Activated CD8-positive, alpha-beta T cell treated with anti-CD3 and anti-CD28 coated beads for 36 hours (primary cell): Measurements from ENCODE around the gene AMZ2. TPM values are rescaled to one million over a fixed set of nuclear protein-coding genes. Genes with fewer than 3 reads are reported as not detected.
A peak's percentile ranks its signal among the peaks of the same experiment; 100 is the strongest.
"Not testable (repeated sequence)": the region's sequence is repeated elsewhere in the genome, so short reads cannot be mapped to it uniquely, and the experiment has no call there.

ENCODE experiments used
- ATAC-seq: fragments of 200-7000 bp; cut with Tn5 transposase; one replicate; pipeline ENCODE4 v1.10.0; 2021; ENCODE audit warnings: mild to moderate bottlenecking, moderate library complexity
- CTCF ChIA-PET: fragments of 350-600 bp; sonication (Branson Sonifier 250); formaldehyde crosslinking; loops from one replicate; lab custom pipeline; 2021; ENCODE audit warnings: antibody characterized with exemption; lab: Charles Lee
- POLR2A ChIA-PET: fragments of 350-600 bp; sonication (Branson Sonifier 250); formaldehyde crosslinking; loops from one replicate; lab custom pipeline; 2021; ENCODE audit warnings: antibody characterized with exemption; lab: Charles Lee
- DNase-seq: peaks from one replicate; pipeline ENCODE4 v3.0.0-alpha.2; 2020
- H3K27ac Mint-ChIP-seq: one replicate; pipeline ENCODE4 v1.8.0; 2021; ENCODE audit warnings: mild to moderate bottlenecking, mixed read lengths
- H3K27me3 Mint-ChIP-seq: one replicate; pipeline ENCODE4 v1.8.0; 2021; ENCODE audit warnings: mixed read lengths
- H3K36me3 Mint-ChIP-seq: one replicate; pipeline ENCODE4 v1.8.0; 2021; ENCODE audit warnings: low read depth, mixed read lengths
- H3K4me1 Mint-ChIP-seq: one replicate; pipeline ENCODE4 v1.8.0; 2021; ENCODE audit warnings: low read depth, mixed read lengths
- H3K4me3 Mint-ChIP-seq: one replicate; pipeline ENCODE4 v1.8.0; 2021; ENCODE audit warnings: mild to moderate bottlenecking, moderate library complexity, mixed read lengths
- H3K9me3 Mint-ChIP-seq: one replicate; pipeline ENCODE4 v1.8.0; 2021; ENCODE audit warnings: mixed read lengths
- intact Hi-C: fragments of 100-400 bp; cut with micrococcal nuclease; formaldehyde crosslinking; loops from one replicate; pipeline ENCODE4 v1.10.0; 2022
- total RNA-seq, 2 experiments: library from RNA; stranded (reverse); gene quantifications; one replicate each; pipeline ENCODE4 v1.2.3, GENCODE V29; 2021
- TF ChIP-seq, protein P1 (sequence below): fragments of 200-600 bp; IDR thresholded peaks from one replicate; pipeline ENCODE4 v1.8.0; 2022; ENCODE audit warnings: antibody characterized with exemption, mild to moderate bottlenecking

AMZ2 gene
- total RNA-seq, 2 experiments from 2014 or later: 132 to 141 TPM

DNA sequence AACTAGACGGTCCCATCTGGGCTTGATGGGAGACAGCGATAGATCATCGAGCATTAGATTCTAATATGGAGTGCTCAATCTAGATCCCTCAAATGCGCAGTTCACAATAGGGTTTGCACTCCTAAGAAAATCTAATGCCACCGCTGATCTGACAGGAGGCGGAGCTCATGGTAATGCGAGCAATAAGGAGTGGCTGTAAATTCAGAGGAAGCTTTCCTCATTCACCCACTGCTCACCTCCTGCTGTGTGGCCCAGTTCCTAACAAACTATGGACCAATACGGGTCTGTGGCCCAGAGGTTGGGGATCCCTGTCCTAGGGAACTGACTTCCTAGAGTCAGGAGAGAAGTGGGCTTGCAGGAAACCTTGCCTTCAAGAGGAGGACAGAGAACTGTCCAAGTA lies 25.2 kb upstream of the AMZ2 start:
- TF ChIP-seq, protein P1, sequence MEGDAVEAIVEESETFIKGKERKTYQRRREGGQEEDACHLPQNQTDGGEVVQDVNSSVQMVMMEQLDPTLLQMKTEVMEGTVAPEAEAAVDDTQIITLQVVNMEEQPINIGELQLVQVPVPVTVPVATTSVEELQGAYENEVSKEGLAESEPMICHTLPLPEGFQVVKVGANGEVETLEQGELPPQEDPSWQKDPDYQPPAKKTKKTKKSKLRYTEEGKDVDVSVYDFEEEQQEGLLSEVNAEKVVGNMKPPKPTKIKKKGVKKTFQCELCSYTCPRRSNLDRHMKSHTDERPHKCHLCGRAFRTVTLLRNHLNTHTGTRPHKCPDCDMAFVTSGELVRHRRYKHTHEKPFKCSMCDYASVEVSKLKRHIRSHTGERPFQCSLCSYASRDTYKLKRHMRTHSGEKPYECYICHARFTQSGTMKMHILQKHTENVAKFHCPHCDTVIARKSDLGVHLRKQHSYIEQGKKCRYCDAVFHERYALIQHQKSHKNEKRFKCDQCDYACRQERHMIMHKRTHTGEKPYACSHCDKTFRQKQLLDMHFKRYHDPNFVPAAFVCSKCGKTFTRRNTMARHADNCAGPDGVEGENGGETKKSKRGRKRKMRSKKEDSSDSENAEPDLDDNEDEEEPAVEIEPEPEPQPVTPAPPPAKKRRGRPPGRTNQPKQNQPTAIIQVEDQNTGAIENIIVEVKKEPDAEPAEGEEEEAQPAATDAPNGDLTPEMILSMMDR: no peak
- Mint-ChIP-seq H3K27ac (no peak overlapping the region), H3K27me3 (no peaks in the 10 kb centered on the region), H3K4me1 (peaks cover 8% of the 10 kb centered on the region), H3K36me3 (peaks cover 7% of the 10 kb centered on the region), H3K4me3 (no peak overlapping the region), H3K9me3 (no peaks in the 10 kb centered on the region)
- DNase-seq (no peak), ATAC-seq (no peak)
- intact Hi-C loops: no loop called here
- CTCF ChIA-PET: no interaction called here
- POLR2A ChIA-PET: interaction anchor here (0.8 kb wide), 1 partner anchor 12 kb away, joined by 4 read pairs; no protein-coding TSS in a partner anchor

DNA sequence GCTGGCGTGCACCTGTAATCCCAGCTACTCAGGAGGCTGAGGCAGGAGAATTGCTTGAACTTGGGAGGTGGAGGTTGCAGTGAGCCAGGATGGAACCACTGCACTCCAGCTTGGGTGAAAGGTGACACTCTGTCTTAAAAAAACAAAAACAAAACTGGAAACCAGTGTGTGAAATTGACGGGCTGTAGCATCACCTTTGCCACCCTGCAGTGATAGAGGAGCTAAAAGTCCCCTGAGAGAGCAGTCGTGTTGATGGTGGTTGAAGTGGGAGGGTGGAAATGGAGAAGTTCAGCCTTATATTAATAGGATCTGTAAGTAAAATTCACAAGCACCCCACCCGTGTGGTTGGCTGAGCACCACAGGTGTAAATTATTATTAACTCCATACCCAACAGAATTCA lies 22.8 kb upstream of the AMZ2 start:
- ATAC-seq: peak; percentile 15
- H3K9me3 Mint-ChIP-seq, H3K27me3 Mint-ChIP-seq, DNase-seq, H3K36me3 Mint-ChIP-seq, intact Hi-C loops, H3K4me3 Mint-ChIP-seq: not testable (repeated sequence)
- POLR2A ChIA-PET: interaction anchor here (1.3 to 1.9 kb wide), 2 partner anchors 10 to 22 kb away, joined by 3 to 6 read pairs; partner anchors contain the start of gene AMZ2
- CTCF ChIA-PET: interaction anchor here (0.8 to 1.3 kb wide), 2 partner anchors 20 to 52 kb away, joined by 3 to 5 read pairs; no protein-coding TSS in a partner anchor
- Mint-ChIP-seq H3K27ac (peak overlapping the region; percentile 38), H3K4me1 (peaks cover 25% of the 10 kb centered on the region)

GRCh38 chr17:68228039-68228680 lies 19.7 kb upstream of the AMZ2 start:
- Mint-ChIP-seq H3K4me1 (peaks cover 22% of the 10 kb centered on the region), H3K27ac (peak overlapping the region; percentile 88)
- H3K9me3 Mint-ChIP-seq, H3K4me3 Mint-ChIP-seq, H3K27me3 Mint-ChIP-seq, H3K36me3 Mint-ChIP-seq, intact Hi-C loops: not testable (repeated sequence)
- ATAC-seq (peak; percentile 78), DNase-seq (peak; percentile 42)
- CTCF ChIA-PET: interaction anchor here (1.0 kb wide), 1 partner anchor 56 kb away, joined by 3 read pairs; no protein-coding TSS in a partner anchor
- POLR2A ChIA-PET: interaction anchor here (0.7 to 1.0 kb wide), 3 partner anchors 10 to 24 kb away, joined by 3 read pairs; no protein-coding TSS in a partner anchor

GRCh38 chr17:68228817-68229570 lies 18.8 kb upstream of the AMZ2 start:
- TF ChIP-seq, protein P1: no peak
- no peak for DNase-seq
- Mint-ChIP-seq H3K27ac (peak overlapping the region; percentile 88), H3K36me3 (peaks cover 3% of the 10 kb centered on the region), H3K27me3 (no peaks in the 10 kb centered on the region), H3K9me3 (no peaks in the 10 kb centered on the region), H3K4me3 (no peak overlapping the region), H3K4me1 (peaks cover 22% of the 10 kb centered on the region)
- no peak for ATAC-seq
- intact Hi-C loops: no loop called here
- POLR2A ChIA-PET: interaction anchor here (0.7 to 1.0 kb wide), 4 partner anchors 9 to 25 kb away, joined by 3 read pairs; no protein-coding TSS in a partner anchor
- CTCF ChIA-PET: interaction anchor here (1.0 kb wide), 1 partner anchor 57 kb away, joined by 3 read pairs; no protein-coding TSS in a partner anchor

DNA sequence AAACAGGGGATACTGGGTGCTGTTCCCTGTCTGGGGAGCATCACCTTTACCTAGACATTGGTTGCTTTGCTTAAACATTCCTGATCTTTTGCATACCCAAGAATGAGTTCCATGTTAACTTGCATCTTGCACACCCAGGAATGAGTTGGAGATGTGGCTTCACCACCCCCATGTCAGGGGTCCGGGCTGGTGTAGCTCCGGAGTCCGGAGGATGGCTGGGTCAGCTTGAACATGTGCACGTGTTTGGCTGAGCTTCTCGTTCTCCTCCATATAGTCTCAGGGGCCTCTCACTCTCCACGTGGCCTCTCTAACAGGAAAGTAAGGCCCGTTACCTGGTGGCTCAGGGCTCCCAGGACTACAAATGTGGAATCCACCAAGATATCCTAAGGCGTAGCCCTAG lies 18.2 kb upstream of the AMZ2 start:
- CTCF ChIA-PET: no interaction called here
- Mint-ChIP-seq H3K9me3 (no peaks in the 10 kb centered on the region), H3K27ac (no peak overlapping the region), H3K4me3 (no peak overlapping the region), H3K36me3 (peaks cover 3% of the 10 kb centered on the region), H3K4me1 (peaks cover 24% of the 10 kb centered on the region), H3K27me3 (no peaks in the 10 kb centered on the region)
- no peak for DNase-seq
- POLR2A ChIA-PET: interaction anchor here (1.0 kb wide), 1 partner anchor 17 kb away, joined by 3 read pairs; no protein-coding TSS in a partner anchor
- intact Hi-C loops: no loop called here
- TF ChIP-seq, protein P1: no peak
- ATAC-seq: no peak

DNA sequence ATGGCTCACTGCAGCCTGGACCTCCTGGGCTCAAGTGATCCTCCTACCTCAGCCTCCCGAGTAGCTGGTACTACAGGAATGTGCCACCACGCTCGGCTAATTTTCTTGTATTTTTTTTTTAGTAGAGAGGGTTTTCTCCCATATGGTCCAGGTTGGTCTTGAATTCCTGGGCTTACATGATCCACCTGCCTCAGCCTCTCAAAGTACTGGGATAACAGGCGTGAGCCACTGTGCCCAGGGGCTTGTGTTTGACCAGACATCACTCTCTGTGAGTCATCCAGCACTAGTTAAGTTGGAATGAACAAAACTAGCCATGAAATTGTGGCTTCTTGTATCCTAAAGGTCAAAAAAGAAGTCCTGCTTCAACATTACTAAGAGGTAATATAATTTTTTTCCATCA lies 16.7 kb upstream of the AMZ2 start:
- DNase-seq, CTCF ChIA-PET, intact Hi-C loops: not testable (repeated sequence)

More for the DNA sequence above, 16.7 kb upstream of the AMZ2 start:
- H3K27me3 Mint-ChIP-seq, H3K4me3 Mint-ChIP-seq, POLR2A ChIA-PET, H3K9me3 Mint-ChIP-seq, H3K36me3 Mint-ChIP-seq, ATAC-seq: not testable (repeated sequence)
- peak overlapping the region; percentile 46 for H3K27ac Mint-ChIP-seq
- H3K4me1 Mint-ChIP-seq: peaks cover 34% of the 10 kb centered on the region
